Measurements from ENCODE around the gene UAP1.

GRCh38 chr1:162587347-162587746 is 25.8 kb downstream of the UAP1 start:
- TF ChIP-seq POLR2AphosphoS5 (IDR thresholded peaks at IDR 0.05; ENCODE audit: borderline replicate concordance, low read depth, low read length) (no peak), EZH2 (IDR thresholded peaks at IDR 0.05) (no peak)
